Psoas muscle (tissue), 8 donors: ENCODE results near the gene GPX2. TPM values are rescaled to one million over a fixed set of nuclear protein-coding genes. Genes with fewer than 3 reads are reported as not detected.
A peak's percentile ranks its signal among the peaks of the same experiment; 100 is the strongest.

ENCODE experiments used
- ATAC-seq, 4 donors: fragments of 200-7000 bp; cut with Tn5 transposase; one replicate each; pipeline ENCODE4 v1.9.1; 2020; ENCODE audit warnings: moderate library complexity in 3 of 4, mild to moderate bottlenecking in 2 of 4
- DNase-seq, 2 donors: peaks; one replicate each; pipeline ENCODE4 v3.0.0-alpha.2; 2020
- H3K27ac ChIP-seq: fragments of 200-600 bp; one replicate; pipeline ENCODE4 v1.8.0; 2022
- H3K27me3 ChIP-seq, 3 donors: fragments of 200-600 bp in 1 of 3; one replicate each; pipeline versions ENCODE4 v1.6.1 to v1.8.0; 2013 to 2022; ENCODE audit warnings: low read length in 2 of 3, mild to moderate bottlenecking in 2 of 3, moderate library complexity in 1 of 3; ENCODE audit not compliant: insufficient read depth in 3 of 3
- H3K36me3 ChIP-seq, 2 donors: fragments of 200-600 bp in 1 of 2; one replicate each; pipeline versions ENCODE4 v1.6.1 to v1.8.0; 2013 to 2022; ENCODE audit warnings: low read depth in 1 of 2, mild to moderate bottlenecking in 1 of 2, moderate library complexity in 1 of 2; ENCODE audit not compliant: insufficient read depth in 1 of 2
- H3K4me1 ChIP-seq: fragments of 200-600 bp; one replicate; pipeline ENCODE4 v1.8.0; 2022
- H3K4me3 ChIP-seq: fragments of 200-600 bp; one replicate; pipeline ENCODE4 v1.8.0; 2022; ENCODE audit warnings: mild to moderate bottlenecking
- H3K9me3 ChIP-seq: fragments of 200-600 bp; one replicate; pipeline ENCODE4 v1.8.0; 2022
- CTCF ChIP-seq: fragments of 200-600 bp; IDR thresholded peaks from one replicate; pipeline ENCODE4 v1.8.0; 2022; ENCODE audit warnings: antibody characterized with exemption
- WGBS, 3 donors: extraction: QIAGEN DNeasy Blood & Tissue Kit; methylation state at CpG; one replicate each; pipeline versions ENCODE4 v1.1.6 to v1.1.7; 2013; 5-methylcytosine and 5-hydroxymethylcytosine counted together
- intact Hi-C, 2 donors: fragments of 100-400 bp; cut with DNase I; formaldehyde crosslinking; loops; one replicate each; pipeline versions ENCODE4 v1.11.0 to v1.14.2; 2022
- polyA plus RNA-seq, 3 donors: library from polyadenylated mRNA; stranded (reverse); fragments of 200-250 nt; gene quantifications; one replicate each; pipeline ENCODE4 v1.2.3, GENCODE V29; 2013
- total RNA-seq, 4 donors: library from RNA; stranded (reverse); fragmentation: NEBNext Ultra II Directional in 2 of 4; extraction: Animal tissue kit (Norgen Biotek cat#: 25700) in 2 of 4; gene quantifications; one replicate each; pipeline versions ENCODE4 v1.2.1 to v1.2.4, GENCODE V29; 2021 to 2023
- donor health status: healthy with polysubstance abuse.
- donor health status: DM: no; HTN: no; CAD: no; lungs with moderate emphysema.
- donor health status: Bipolar disorder and iron deficiency.
- donor health status: healthy.
- donor health status: DM: yes; HTN: yes; CAD: no.
- donor health status: DM: no; HTN: no; CAD: no.
- donor health status: DM: no; HTN: no; CAD: no.
- donor health status: DM: yes; HTN: yes; CAD: no.

Gene GPX2
- total and polyA plus RNA-seq, 7 donors, result 0.04 to 0.21 TPM; not detected in 5

- ATAC-seq (no peak), DNase-seq (no peak)
- H3K9me3 ChIP-seq, result no peaks in the 10 kb centered on the region
- 97 to 100% (median 100%) methylated on average over 2 of the region's 2 CpGs for WGBS, 3 donors
- no peak for TF ChIP-seq CTCF
- intact Hi-C loops, result loop anchor here in 1 of 2 donors (5.0 kb wide), 1 partner anchor 40 kb away; no protein-coding TSS in a partner anchor
- H3K4me3 ChIP-seq, result no peak overlapping the region
- no peaks in the 10 kb centered on the region for H3K27me3 ChIP-seq
- H3K36me3 ChIP-seq, result no peaks in the 10 kb centered on the region
- no peak overlapping the region for H3K27ac ChIP-seq
- peaks cover 32% of the 10 kb centered on the region for H3K4me1 ChIP-seq
Observed at GRCh38 chr14:64966976-64967375, 24.4 kb upstream of the GPX2 start.

- Histone ChIP-seq H3K4me3 (no peak overlapping the region), H3K9me3 (no peaks in the 10 kb centered on the region), H3K4me1 (peaks cover 36% of the 10 kb centered on the region), H3K36me3 (no peaks in the 10 kb centered on the region), H3K27ac (peak overlapping the region; percentile 16), H3K27me3 (no peaks in the 10 kb centered on the region)
- no peak for DNase-seq
- ATAC-seq, result no peak
- no peak for TF ChIP-seq CTCF
- intact Hi-C loops, result loop anchor here in 1 of 2 donors (5.0 kb wide), 1 partner anchor 38 kb away; no protein-coding TSS in a partner anchor
- WGBS, 3 donors, result 60 to 81% (median 70%) methylated on average over 15 of the region's 15 CpGs
Observed at GRCh38 chr14:64965356-64966000, 22.9 kb upstream of the GPX2 start.

GRCh38 chr14:64963611-64964010, 21.1 kb upstream of the GPX2 start:
- Histone ChIP-seq H3K27ac (no peak overlapping the region), H3K9me3 (no peaks in the 10 kb centered on the region), H3K4me3 (no peak overlapping the region), H3K27me3 (no peaks in the 10 kb centered on the region), H3K36me3 (no peaks in the 10 kb centered on the region), H3K4me1 (peaks cover 20% of the 10 kb centered on the region)
- TF ChIP-seq CTCF, result no peak
- intact Hi-C loops, result no loop called here
- ATAC-seq (no peak), DNase-seq (no peak)
- WGBS, 3 donors, result 58 to 76% (median 67%) methylated on average over 1 of the region's 1 CpG

GRCh38 chr14:64960762-64961276, 18.3 kb upstream of the GPX2 start:
- TF ChIP-seq CTCF, result no peak
- H3K4me1 ChIP-seq, result peaks cover 14% of the 10 kb centered on the region
- 19 to 36% (median 24%) methylated on average over 5 of the region's 5 CpGs for WGBS, 3 donors
- no peak overlapping the region for H3K4me3 ChIP-seq
- ATAC-seq, result peak; percentile 76 to 81 (median 80)
- DNase-seq, result peak in 1 of 2 donors; percentile 67
- no peaks in the 10 kb centered on the region for H3K9me3 ChIP-seq
- intact Hi-C loops, result no loop called here
- peak overlapping the region; percentile 60 for H3K27ac ChIP-seq
- H3K36me3 ChIP-seq, result no peaks in the 10 kb centered on the region
- H3K27me3 ChIP-seq, result no peaks in the 10 kb centered on the region

GRCh38 chr14:64958743-64959142, 16.2 kb upstream of the GPX2 start:
- Histone ChIP-seq H3K4me3 (no peak overlapping the region), H3K4me1 (peaks cover 14% of the 10 kb centered on the region), H3K27me3 (no peaks in the 10 kb centered on the region), H3K9me3 (no peaks in the 10 kb centered on the region), H3K27ac (no peak overlapping the region), H3K36me3 (no peaks in the 10 kb centered on the region)
- intact Hi-C loops, result no loop called here
- 79 to 93% (median 84%) methylated on average over 5 of the region's 5 CpGs for WGBS, 3 donors
- DNase-seq (no peak), ATAC-seq (peak in 1 of 4 donors; percentile 19)
- TF ChIP-seq CTCF, result no peak
